HUDEP-2 (cell line): ENCODE data around the gene MCL1.
"Not testable (repeated sequence)": the region's sequence is repeated elsewhere in the genome, so short reads cannot be mapped to it uniquely, and the experiment has no call there.

Experiments used
- DNase-seq, 76 experiments: peaks; one replicate each; lab custom pipeline; 2025; ENCODE audit not compliant: unreplicated experiment in 76 of 76; lab: John Stamatoyannopoulos, UW

Gene MCL1

DNA sequence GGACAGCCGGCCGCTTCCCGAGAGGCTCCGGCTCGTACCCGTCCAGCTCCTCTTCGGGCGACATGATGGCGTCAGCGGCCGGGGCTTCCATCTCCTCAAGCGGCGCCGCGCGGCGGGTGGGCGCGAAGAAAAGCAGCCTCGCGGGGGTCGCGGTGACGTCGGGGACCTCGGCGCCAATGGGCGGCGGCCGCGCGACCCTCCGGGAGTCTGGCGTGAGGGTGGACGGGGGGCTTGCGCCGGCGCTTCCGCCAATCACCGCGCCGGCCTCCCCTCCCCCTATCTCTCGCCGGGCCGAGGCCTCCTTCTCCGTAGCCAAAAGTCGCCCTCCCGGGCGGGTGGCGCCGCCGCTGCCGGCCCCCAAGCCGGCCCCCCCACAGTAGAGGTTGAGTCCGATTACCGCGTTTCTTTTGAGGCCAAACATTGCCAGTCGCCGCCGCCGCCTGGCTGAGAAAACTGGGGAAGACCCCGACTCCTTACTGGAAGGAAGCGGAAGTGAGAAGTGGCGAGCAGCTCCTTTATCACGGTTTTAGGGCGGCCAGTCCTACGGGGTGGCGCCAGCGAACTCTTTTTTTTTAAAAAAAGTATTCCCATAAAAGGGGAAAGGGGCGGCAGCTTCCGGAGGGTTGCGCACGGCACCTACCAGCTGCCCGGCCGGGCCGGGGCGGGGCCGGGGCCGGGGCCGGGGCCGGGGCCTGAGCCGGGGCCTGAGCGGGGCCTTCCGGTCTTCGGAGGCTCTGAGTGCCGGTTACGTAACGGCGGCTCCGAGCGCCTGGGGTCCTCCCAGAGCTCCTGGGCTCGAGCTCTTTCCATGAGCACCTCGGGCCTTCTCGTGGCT is at the start of gene MCL1:
Gene MCL1 (minus strand): TSS at position 501 of the 835 bp plus-strand sequence. CDS start 80 bp downstream, at position 421.
- DNase-seq, result peak in 74 of 76 experiments; percentile 33 to 93 (median 83)

DNA sequence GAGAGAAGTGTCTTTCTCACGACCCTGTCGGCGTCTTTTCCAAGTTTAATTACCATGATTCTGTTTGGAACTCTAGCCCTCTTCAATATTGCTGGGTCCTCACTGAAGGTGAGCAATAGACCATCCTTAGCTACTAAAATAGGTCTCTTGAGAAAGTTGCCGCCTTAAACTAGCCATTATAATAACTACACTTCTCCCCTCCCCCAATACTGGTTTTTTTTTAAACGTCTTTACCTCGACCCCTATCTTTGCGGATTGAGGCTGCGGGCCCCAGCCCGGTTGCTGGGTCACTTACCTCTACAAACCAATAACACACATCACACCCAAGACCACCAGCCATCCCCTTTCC is 49.3 kb upstream of the MCL1 start:
- no peak for DNase-seq

- no peak for DNase-seq
These were observed 48.5 kb upstream of the MCL1 start for GRCh38 chr1:150627826-150628410.

GRCh38 chr1:150626150-150626549 is 46.7 kb upstream of the MCL1 start:
- no peak for DNase-seq

GRCh38 chr1:150624546-150624945 is 45.1 kb upstream of the MCL1 start:
- DNase-seq, result not testable (repeated sequence)

DNA sequence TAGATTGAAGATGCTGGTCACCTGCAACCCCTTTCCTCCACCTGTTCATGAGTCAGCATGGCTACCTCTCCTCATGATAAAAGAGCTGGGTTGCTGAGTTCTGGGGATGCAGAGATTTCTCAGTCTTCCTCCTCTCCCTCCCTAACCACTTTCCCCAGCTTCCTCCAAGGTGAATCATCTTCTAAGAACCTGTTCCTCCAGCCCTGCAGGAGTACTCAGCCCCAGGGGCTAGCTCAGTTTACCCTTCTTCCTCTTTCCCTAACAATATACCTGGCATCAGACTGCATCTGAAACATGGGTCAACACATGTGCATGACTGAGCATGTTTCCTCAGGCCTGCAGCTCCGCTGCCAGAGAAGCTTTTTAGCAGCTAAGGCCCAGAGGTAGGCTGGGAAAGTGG is 44.7 kb upstream of the MCL1 start:
- DNase-seq, result not testable (repeated sequence)

DNA sequence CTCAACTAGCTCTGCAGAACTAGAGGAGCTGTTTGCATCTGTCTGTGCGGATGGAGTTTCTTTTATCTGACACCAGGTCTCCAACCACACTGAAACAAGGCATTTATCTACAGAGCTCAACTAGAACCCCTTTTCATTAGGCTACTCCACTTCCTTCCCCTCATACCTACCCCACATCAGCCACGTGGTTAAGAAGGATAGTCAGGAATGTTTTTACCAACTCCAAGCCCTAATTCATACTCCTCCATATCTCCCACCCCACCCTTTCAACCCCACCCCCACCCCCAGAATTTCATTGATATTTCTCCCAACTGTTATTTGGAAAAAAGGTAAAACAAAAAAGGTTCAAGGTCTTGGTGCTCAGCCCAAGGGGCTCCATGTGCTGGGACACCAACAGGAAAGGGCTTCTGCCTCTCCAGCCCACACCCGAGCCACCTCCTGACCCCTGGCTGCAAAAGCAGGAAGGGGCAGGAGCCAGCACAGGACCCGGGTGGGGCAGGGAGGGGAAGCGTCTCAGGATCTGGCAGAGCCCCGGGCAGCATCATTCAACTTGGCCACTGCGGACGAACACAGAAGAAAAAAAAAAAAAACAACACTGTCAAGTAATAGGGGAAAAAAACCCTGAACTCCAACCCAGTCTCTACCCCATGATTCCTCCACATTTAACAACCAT is 43.0 kb upstream of the MCL1 start:
- no peak for DNase-seq

DNA sequence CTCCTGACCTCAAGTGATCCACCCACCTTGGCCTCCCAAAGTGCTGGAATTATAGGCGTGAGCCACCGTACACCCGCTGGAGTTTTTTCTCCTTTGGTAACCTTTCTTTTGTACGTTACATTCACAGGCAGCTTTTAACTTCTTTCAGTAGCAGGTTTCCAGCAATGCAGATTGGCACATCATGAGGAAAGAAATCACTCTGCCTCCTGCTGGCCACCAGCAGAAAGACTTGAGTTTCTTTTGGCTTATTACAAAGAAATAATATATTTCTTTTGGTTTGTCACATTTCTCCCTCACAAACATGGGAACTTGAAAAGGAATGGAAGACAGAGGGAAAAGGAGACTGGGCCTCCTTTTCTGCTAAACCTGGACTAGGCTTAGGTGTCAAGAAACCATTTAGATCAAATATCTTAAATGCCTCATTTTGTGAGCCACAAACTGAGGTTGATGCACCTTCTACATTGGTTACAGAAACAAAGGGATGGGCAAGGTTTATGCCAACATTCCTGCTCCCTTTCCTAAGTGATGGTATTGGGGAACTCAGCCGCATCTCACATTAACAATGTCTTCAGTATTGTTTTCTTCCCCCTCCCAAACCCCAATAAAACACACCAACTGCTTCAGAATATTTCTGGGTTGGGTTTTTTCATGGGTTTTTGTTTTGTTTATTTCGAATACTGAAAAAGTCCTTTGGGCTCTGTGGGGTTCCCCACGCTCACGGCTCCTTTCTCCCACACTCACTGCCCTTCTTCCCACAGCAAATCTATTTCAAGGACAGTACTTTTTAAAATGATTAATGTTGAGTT is 42.3 kb upstream of the MCL1 start:
- DNase-seq, result peak in 24 of 76 experiments; percentile 2 to 44 (median 17)

GRCh38 chr1:150620919-150621318 is 41.5 kb upstream of the MCL1 start:
- no peak for DNase-seq

DNA sequence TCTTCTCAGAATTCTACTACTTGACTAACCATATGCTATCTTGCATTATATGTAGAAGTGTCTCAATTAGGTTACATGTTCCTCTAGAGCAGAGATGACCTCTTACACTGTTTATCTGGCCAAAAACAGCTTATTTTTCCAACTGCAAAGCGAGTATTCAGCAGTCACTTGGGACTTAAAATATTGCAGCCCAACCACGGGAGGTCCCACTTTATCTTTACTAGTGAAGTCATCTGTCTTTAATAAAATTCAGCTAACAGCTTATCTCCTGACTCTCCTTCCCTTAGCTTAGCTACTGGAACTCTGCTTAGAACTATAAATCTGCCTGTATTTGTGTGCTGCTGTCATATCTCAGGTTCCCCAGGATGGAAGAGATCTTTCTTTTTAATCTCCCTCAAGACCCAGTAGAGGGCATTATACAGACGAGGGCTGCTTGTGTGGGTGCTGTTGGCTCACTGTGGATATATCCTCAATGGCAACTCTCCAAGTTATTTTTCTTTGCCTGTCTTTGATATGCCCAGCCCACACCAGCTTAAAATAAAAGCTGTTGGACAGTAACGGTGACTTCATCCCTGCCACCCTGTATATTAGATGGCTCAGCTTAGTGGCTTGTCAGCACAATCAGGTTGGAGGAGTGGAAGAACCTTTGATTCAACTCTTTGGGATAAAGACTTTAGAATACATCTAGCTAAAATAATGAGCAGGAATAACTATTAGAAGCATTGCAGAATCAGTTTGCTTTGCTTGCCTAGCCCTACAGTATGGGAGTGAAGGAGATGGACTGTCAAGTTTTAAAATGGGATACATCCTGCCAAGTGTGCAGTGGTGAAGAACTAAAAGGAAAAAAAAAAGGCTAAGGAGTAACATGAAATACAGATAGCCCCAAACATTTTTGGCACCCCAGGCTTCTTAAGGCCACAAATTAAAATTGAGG is 40.4 kb upstream of the MCL1 start:
- peak in 71 of 76 experiments; percentile 8 to 92 (median 61) for DNase-seq

GRCh38 chr1:150615346-150616201 is 36.2 kb upstream of the MCL1 start:
- no peak for DNase-seq

DNA sequence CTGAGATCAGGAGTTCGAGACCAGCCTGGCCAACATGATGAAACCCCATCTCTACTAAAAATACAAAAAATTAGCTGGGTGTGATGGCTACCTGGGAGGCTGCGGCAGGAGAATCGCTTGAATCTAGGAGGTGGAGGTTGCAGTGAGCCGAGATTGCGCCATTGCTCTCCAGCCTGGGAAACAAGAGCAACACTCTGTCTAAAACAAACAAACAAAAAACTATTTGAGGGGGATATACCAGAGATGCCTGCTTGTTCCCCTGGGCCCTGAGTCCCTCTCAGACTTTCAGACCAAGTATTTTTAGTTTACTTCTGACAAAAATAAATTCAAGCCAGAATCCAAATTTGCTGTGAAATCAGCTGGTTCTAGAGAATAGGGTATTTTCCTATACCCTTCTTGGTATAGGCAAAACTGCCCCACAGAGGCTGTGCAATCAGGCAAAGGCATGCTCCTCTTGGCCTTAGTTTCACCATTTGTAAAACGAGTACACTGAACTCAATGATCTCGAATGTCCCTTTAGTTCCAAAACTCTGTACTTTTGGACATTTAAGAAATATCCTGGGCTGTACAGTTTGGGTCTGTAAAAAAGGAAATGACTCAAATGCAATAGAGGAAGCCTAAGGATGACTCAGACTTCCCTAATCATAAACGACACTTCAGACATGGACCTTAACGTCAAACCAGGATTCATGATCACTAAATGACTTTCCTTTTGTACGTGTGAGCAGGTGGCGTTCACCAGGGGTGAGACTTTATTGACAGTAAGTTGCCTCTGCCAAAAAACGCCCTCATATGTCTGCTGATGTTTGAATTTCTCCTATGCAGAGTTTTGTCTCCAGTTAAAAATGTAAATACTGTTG is 33.9 kb upstream of the MCL1 start:
- DNase-seq, result peak in 12 of 76 experiments; percentile 9 to 44 (median 25)

DNA sequence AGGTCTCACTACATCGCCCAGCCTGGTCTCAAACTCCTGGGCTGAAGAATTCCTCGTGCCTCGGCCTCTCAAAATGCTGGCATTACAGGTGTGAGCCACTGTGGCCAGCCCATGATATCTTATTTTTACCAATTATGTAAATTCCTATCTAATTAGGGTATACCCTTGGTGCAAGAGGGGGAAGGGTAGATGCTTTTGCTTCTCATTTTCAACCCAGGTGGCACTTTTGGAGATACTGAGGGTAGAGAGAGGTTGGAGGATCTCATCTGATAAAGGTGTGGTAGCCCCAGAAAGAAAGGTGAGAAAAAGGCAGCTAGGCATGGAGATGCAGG is 32.6 kb upstream of the MCL1 start:
- no peak for DNase-seq

- DNase-seq, result no peak
These were observed 31.2 kb upstream of the MCL1 start for GRCh38 chr1:150610576-150610975.

DNA sequence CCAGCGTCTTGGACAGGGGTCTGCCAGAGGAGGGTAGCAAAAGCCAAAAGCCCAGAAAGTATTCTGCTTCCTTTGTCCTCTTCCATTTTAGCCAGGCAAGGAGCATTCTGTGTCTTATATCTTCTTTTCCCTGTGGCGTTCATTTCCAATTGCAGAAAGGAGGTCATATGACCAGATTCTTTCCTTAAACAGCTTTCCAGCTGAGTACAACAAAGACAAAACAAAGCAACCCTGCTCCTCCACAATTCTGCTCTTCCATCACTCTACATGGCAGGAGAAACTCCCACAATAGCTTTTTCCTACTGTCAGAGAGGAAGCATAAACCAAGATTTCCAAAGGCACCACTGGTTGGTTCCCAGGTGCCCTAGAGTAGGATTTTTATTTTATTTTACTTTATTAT is 30.3 kb upstream of the MCL1 start:
- no peak for DNase-seq

GRCh38 chr1:150606463-150607142 is 27.2 kb upstream of the MCL1 start:
- no peak for DNase-seq

- not testable (repeated sequence) for DNase-seq
These were observed 26.0 kb upstream of the MCL1 start for GRCh38 chr1:150605451-150605731.

GRCh38 chr1:150604226-150604588 is 24.8 kb upstream of the MCL1 start:
- no peak for DNase-seq
